GM06990 (cell line): ENCODE results near the gene PRR18.
A peak's percentile ranks its signal among the peaks of the same experiment; 100 is the strongest.

Experiments
- DNase-seq: peaks from one replicate; pipeline ENCODE4 v3.0.0-alpha.2; 2011; ENCODE audit not compliant: insufficient read length; ENCODE audit errors: extremely low read depth
- H3K27me3 ChIP-seq: replicated peaks from 2 replicates; pipeline ENCODE4 v1.6.0; 2011; ENCODE audit warnings: low read length; ENCODE audit not compliant: control insufficient read depth, insufficient read depth
- H3K36me3 ChIP-seq: 2 replicates; pipeline ENCODE4 v1.5.1; 2011; ENCODE audit warnings: low read length; ENCODE audit not compliant: control insufficient read depth, insufficient read depth
- H3K4me3 ChIP-seq: replicated peaks from 2 replicates; pipeline ENCODE4 v1.5.1; 2011; ENCODE audit warnings: low read depth, mild to moderate bottlenecking, control low read depth, low read length
- CTCF ChIP-seq: IDR thresholded peaks from 2 replicates; pipeline ENCODE4 v1.5.1; 2011; ENCODE audit warnings: low read length, control low read depth, mild to moderate bottlenecking, inconsistent platforms; ENCODE audit not compliant: insufficient read depth, poor library complexity, severe bottlenecking

Gene PRR18

GRCh38 chr6:166266336-166266735 lies 41.9 kb downstream of the PRR18 start:
- DNase-seq: no peak
- TF ChIP-seq CTCF: no peak
- no peak overlapping the region for H3K4me3 ChIP-seq
- H3K36me3 ChIP-seq: no peaks in the 10 kb centered on the region
- no peaks in the 10 kb centered on the region for H3K27me3 ChIP-seq

- no peaks in the 10 kb centered on the region for H3K36me3 ChIP-seq
- no peaks in the 10 kb centered on the region for H3K27me3 ChIP-seq
These were observed 45.3 kb downstream of the PRR18 start for GRCh38 chr6:166262743-166263515.

GRCh38 chr6:166259296-166259977 lies 48.8 kb downstream of the PRR18 start:
- no peak overlapping the region for H3K4me3 ChIP-seq
- no peak for DNase-seq
- no peaks in the 10 kb centered on the region for H3K36me3 ChIP-seq
- peak; percentile 12 for TF ChIP-seq CTCF
- no peaks in the 10 kb centered on the region for H3K27me3 ChIP-seq

More at GRCh38 chr6:166262743-166263515, 45.3 kb downstream of the PRR18 start:
- no peak for TF ChIP-seq CTCF
- H3K4me3 ChIP-seq: no peak overlapping the region
- DNase-seq: no peak

GRCh38 chr6:166258854-166259276 lies 49.3 kb downstream of the PRR18 start:
- no peak for TF ChIP-seq CTCF
- DNase-seq: no peak
- H3K27me3 ChIP-seq: no peaks in the 10 kb centered on the region
- H3K36me3 ChIP-seq: no peaks in the 10 kb centered on the region
- H3K4me3 ChIP-seq: no peak overlapping the region

- no peak for TF ChIP-seq CTCF
- Histone ChIP-seq H3K36me3 (no peaks in the 10 kb centered on the region), H3K4me3 (no peak overlapping the region), H3K27me3 (no peaks in the 10 kb centered on the region)
- DNase-seq: no peak
These were observed 50.3 kb downstream of the PRR18 start for GRCh38 chr6:166257911-166258318.
